ENCODE measurements around the gene CD74. TPM values are rescaled to one million over a fixed set of nuclear protein-coding genes. Genes with fewer than 3 reads are reported as not detected.

Gene CD74
- total and polyA plus RNA-seq, 2 of the 8 experiments (the other 6 are each of a cell fraction or from before 2014, with no cell fraction given) = 45.9 to 61.0 TPM

DNA sequence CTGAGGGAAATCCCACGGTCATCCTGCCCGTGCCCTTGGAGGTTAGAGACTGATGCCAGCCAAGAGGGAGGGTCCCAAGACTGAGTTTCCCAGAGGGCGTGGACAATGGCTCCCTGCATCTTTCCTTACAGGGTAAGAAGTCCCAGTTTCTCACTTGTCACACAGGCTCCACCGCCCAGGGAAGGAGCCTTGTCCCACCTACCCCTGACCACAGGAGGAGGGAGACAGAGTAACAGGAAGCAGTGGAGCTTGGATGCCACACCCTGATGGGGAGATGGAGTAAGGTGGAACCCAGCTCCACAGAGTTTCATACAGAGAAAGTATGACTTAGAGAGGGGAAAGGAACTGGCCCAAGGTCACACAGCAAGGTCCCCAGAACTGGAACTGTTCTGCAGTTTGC, 9.4 kb upstream of the CD74 start:
- H3K36me3 ChIP-seq (ENCODE audit: control insufficient read depth in 2 of 4, insufficient read depth in 4 of 4, low read length in 3 of 4) = no peaks in the 10 kb centered on the region
- H2BK12ac ChIP-seq (ENCODE audit: low read depth, low read length) = no peak overlapping the region
- H2BK5ac ChIP-seq (ENCODE audit: low read depth, low read length) = no peak overlapping the region
- H3K56ac ChIP-seq (replicated peaks; ENCODE audit: insufficient read length, low read depth, low read length) = no peak overlapping the region
- no peak overlapping the region for H4K91ac ChIP-seq (replicated peaks; ENCODE audit: insufficient read length, low read length)
- 85% methylated on average over 4 of the region's 4 CpGs; no CpG with 5 or more reads in 1 of the 2 experiments for WGBS, 2 experiments (ENCODE audit: extremely low coverage in 1 of 2, insufficient coverage in 1 of 2, insufficient read length in 1 of 2, insufficient replicate concordance in 2 of 2, low coverage in 1 of 2, low lambda C conversion rate in 2 of 2, missing lambda C conversion rate in 1 of 2)
- H3K27me3 ChIP-seq (replicated peaks in 1 of 4; ENCODE audit: control insufficient read depth in 3 of 4, extremely low read depth in 1 of 4, insufficient read depth in 3 of 4, low read length in 3 of 4) = no peaks in the 10 kb centered on the region; a peak in 1 of 7 replicates
- no peaks in the 10 kb centered on the region for H3K79me1 ChIP-seq (ENCODE audit: low read depth, low read length)
- FAIRE-seq (no peak), DNase-seq (ENCODE audit: low read depth in 1 of 2, low spot score in 2 of 2) (no peak)
- no peaks in the 10 kb centered on the region for H3K4me1 ChIP-seq (replicated peaks in 1 of 4; ENCODE audit: control insufficient read depth in 3 of 4, insufficient read depth in 4 of 4, low read length in 3 of 4)
- H2AFZ ChIP-seq (ENCODE audit: low read length) = peak overlapping the region; percentile 69; the same call in 1 of the 2 replicates
- H3K23ac ChIP-seq (ENCODE audit: insufficient read length) = no peak overlapping the region
- H2AK5ac ChIP-seq (ENCODE audit: low read depth, low read length) = no peak overlapping the region
- H3K18ac ChIP-seq (ENCODE audit: extremely low read depth, low read length) = no peak overlapping the region
- no peaks in the 10 kb centered on the region for H4K20me1 ChIP-seq (replicated peaks in 1 of 2; ENCODE audit: control insufficient read depth in 1 of 2, insufficient read depth in 2 of 2, low read length in 2 of 2)
- CTCF ChIA-PET (ENCODE audit: partially characterized antibody) = interaction anchor here (0.6 to 8.2 kb wide), 6 partner anchors 11 to 91 kb away, joined by 3 to 77 read pairs (median 4); no protein-coding TSS in a partner anchor
- H4K8ac ChIP-seq (ENCODE audit: extremely low read depth, insufficient read depth, low read length) = no peak overlapping the region
- H3K79me2 ChIP-seq (ENCODE audit: control insufficient read depth in 1 of 2, insufficient read depth in 2 of 2, low read length in 2 of 2) = no peaks in the 10 kb centered on the region
- H3K9me3 ChIP-seq (ENCODE audit: insufficient read depth in 2 of 2, low read depth in 1 of 2, low read length in 1 of 2) = no peaks in the 10 kb centered on the region
- H4K5ac ChIP-seq (ENCODE audit: insufficient read length, low read depth, low read length) = no peak overlapping the region
- no peak overlapping the region for H2BK120ac ChIP-seq (replicated peaks; ENCODE audit: low read depth, low read length)
- POLR2A ChIA-PET (ENCODE audit: partially characterized antibody) = interaction anchor here (1.1 to 3.7 kb wide), 6 partner anchors 10 to 24 kb away, joined by 3 to 16 read pairs (median 6); partner anchors contain the start of gene CD74
- H2BK15ac ChIP-seq (ENCODE audit: low read length) = no peak overlapping the region
- H2BK20ac ChIP-seq (ENCODE audit: low read length) = no peak overlapping the region
- no peak overlapping the region for H3K14ac ChIP-seq (ENCODE audit: insufficient read length)
- H3K4me3 ChIP-seq (ENCODE audit: extremely low read depth in 1 of 4, insufficient read depth in 2 of 4, low read depth in 3 of 4, low read length in 4 of 4) = no peak overlapping the region
- H3K4ac ChIP-seq (replicated peaks; ENCODE audit: insufficient read length, low read depth, low read length) = no peak overlapping the region
- no peak overlapping the region for H3K9ac ChIP-seq (replicated peaks in 1 of 4; ENCODE audit: extremely low read depth in 1 of 4, low read depth in 3 of 4, low read length in 3 of 4)
- no peak overlapping the region for H3K4me2 ChIP-seq (ENCODE audit: insufficient read depth in 1 of 2, low read depth in 2 of 2, low read length in 2 of 2)
- no peaks in the 10 kb centered on the region for H3K23me2 ChIP-seq (ENCODE audit: low read depth, low read length)
- H3K27ac ChIP-seq (ENCODE audit: low read depth, low read length) = no peak overlapping the region
- TF ChIP-seq JUN (IDR thresholded peaks at IDR 0.05; ENCODE audit: low read depth, low read length) (no peak), E2F6 (IDR thresholded peaks at IDR 0.05) (no peak), TBP (IDR thresholded peaks at IDR 0.05; ENCODE audit: low read depth, low read length) (no peak), PHF8 (conservative IDR thresholded peaks at IDR 0.05; ENCODE audit: low read depth, low read length) (no peak), POLR2AphosphoS5 (IDR thresholded peaks at IDR 0.05; ENCODE audit: low read depth, low read length) (no peak), RBBP5 (IDR thresholded peaks at IDR 0.05; ENCODE audit: borderline replicate concordance, low read depth, low read length) (no peak), SP4 (IDR thresholded peaks at IDR 0.05; ENCODE audit: low read length) (no peak), GABPA (IDR thresholded peaks at IDR 0.05; ENCODE audit: borderline replicate concordance, insufficient read depth, low read length) (no peak), CBX8 (IDR thresholded peaks at IDR 0.05; ENCODE audit: borderline replicate concordance, low read depth, low read length) (no peak), HDAC2 (IDR thresholded peaks at IDR 0.05; ENCODE audit: borderline replicate concordance in 1 of 2, low read depth in 2 of 2, low read length in 2 of 2) (no peak), ATF2 (IDR thresholded peaks at IDR 0.05; ENCODE audit: low read length) (no peak), TAF1 (IDR thresholded peaks at IDR 0.05; ENCODE audit: low read depth, low read length) (no peak)
